WTC11 (cell line): ENCODE measurements around the gene TMC7. TPM values are rescaled to one million over a fixed set of nuclear protein-coding genes. Genes with fewer than 3 reads are reported as not detected.

Experiments used
- ATAC-seq: fragments of 200-7000 bp; cut with Tn5 transposase; 2 replicates; pipeline ENCODE4 v1.10.0; 2021; ENCODE audit warnings: mild to moderate bottlenecking, moderate library complexity
- CTCF ChIA-PET: fragments of 300-600 bp; sonication (Branson Sonifier 250); formaldehyde crosslinking; loops from one replicate; lab custom pipeline; 2021; ENCODE audit warnings: antibody characterized with exemption; lab: Charles Lee
- POLR2A ChIA-PET: fragments of 350-600 bp; sonication (Branson Sonifier 250); formaldehyde crosslinking; loops from one replicate; lab custom pipeline; 2021; ENCODE audit warnings: antibody characterized with exemption; lab: Charles Lee
- DNase-seq: peaks from one replicate; pipeline ENCODE4 v3.0.0; 2021; ENCODE audit warnings: low spot score
- H3K27ac Mint-ChIP-seq: 2 replicates; pipeline ENCODE4 v1.8.0; 2021; ENCODE audit warnings: mixed read lengths
- H3K27me3 Mint-ChIP-seq: 2 replicates; pipeline ENCODE4 v1.8.0; 2021; ENCODE audit warnings: low read depth, mild to moderate bottlenecking, moderate library complexity, mixed read lengths
- H3K36me3 Mint-ChIP-seq: 2 replicates; pipeline ENCODE4 v1.8.0; 2021; ENCODE audit warnings: mixed read lengths
- H3K4me1 Mint-ChIP-seq: 2 replicates; pipeline ENCODE4 v1.8.0; 2022; ENCODE audit warnings: mixed read lengths
- H3K4me3 Mint-ChIP-seq: 2 replicates; pipeline ENCODE4 v1.8.0; 2021; ENCODE audit warnings: mild to moderate bottlenecking, moderate library complexity, mixed read lengths
- H3K9me3 Mint-ChIP-seq: 2 replicates; pipeline ENCODE4 v1.8.0; 2021; ENCODE audit warnings: mixed read lengths
- ATF6 ChIP-seq: sonication (generic); formaldehyde crosslinking; IDR thresholded peaks from 2 replicates; pipeline ENCODE4 v1.8.1; 2023; ENCODE audit warnings: mild to moderate bottlenecking, missing genetic modification reagents
- ERG ChIP-seq: fragments of 250-450 bp; sonication (Bioruptor Pico); IDR thresholded peaks from 2 replicates; pipeline ENCODE4 v1.8.0; 2021; ENCODE audit warnings: mild to moderate bottlenecking
- FOXK1 ChIP-seq: sonication (generic); formaldehyde crosslinking; IDR thresholded peaks from 2 replicates; pipeline ENCODE4 v1.8.0; 2022; ENCODE audit warnings: mild to moderate bottlenecking, moderate library complexity, missing genetic modification reagents
- GTF2I ChIP-seq: fragments of 250-450 bp; sonication (Bioruptor Pico); conservative IDR thresholded peaks from 2 replicates; pipeline ENCODE4 v1.4.0; 2021; ENCODE audit warnings: mild to moderate bottlenecking
- JAZF1 ChIP-seq: fragments of 250-450 bp; sonication (Bioruptor Pico); IDR thresholded peaks from 2 replicates; pipeline ENCODE4 v1.9.0; 2021; ENCODE audit warnings: moderate library complexity, mild to moderate bottlenecking, inconsistent platforms
- KAT7 ChIP-seq: sonication (generic); formaldehyde crosslinking; IDR thresholded peaks from 2 replicates; pipeline ENCODE4 v1.8.1; 2023; ENCODE audit warnings: missing genetic modification reagents, mild to moderate bottlenecking, borderline replicate concordance
- MLX ChIP-seq: sonication (generic); formaldehyde crosslinking; IDR thresholded peaks from 2 replicates; pipeline ENCODE4 v1.8.1; 2023; ENCODE audit warnings: mild to moderate bottlenecking, missing genetic modification reagents, moderate library complexity
- MYBL2 ChIP-seq: sonication (generic); formaldehyde crosslinking; IDR thresholded peaks from 2 replicates; pipeline ENCODE4 v1.8.1; 2023; ENCODE audit warnings: mild to moderate bottlenecking, moderate library complexity, missing genetic modification reagents
- NR1H2 ChIP-seq: sonication (generic); formaldehyde crosslinking; IDR thresholded peaks from 2 replicates; pipeline ENCODE4 v1.9.0; 2021; ENCODE audit warnings: mild to moderate bottlenecking, moderate library complexity, missing genetic modification reagents
- NR3C1 ChIP-seq: sonication (generic); formaldehyde crosslinking; conservative IDR thresholded peaks from 2 replicates; pipeline ENCODE4 v1.8.1; 2023; ENCODE audit warnings: low read depth, mild to moderate bottlenecking, missing genetic modification reagents
- PRDM15 ChIP-seq: sonication (generic); formaldehyde crosslinking; IDR thresholded peaks from 2 replicates; pipeline ENCODE4 v1.8.0; 2022; ENCODE audit warnings: missing genetic modification reagents
- SMAD4 ChIP-seq: sonication (generic); formaldehyde crosslinking; IDR thresholded peaks from 2 replicates; pipeline ENCODE4 v1.8.0; 2022; ENCODE audit warnings: mild to moderate bottlenecking, missing genetic modification reagents
- STAT6 ChIP-seq: sonication (generic); formaldehyde crosslinking; conservative IDR thresholded peaks from 2 replicates; pipeline ENCODE4 v1.8.1; 2023; ENCODE audit warnings: mild to moderate bottlenecking, low read depth, missing genetic modification reagents, moderate library complexity
- TEAD1 ChIP-seq: sonication (generic); formaldehyde crosslinking; IDR thresholded peaks from 2 replicates; pipeline ENCODE4 v1.8.0; 2022; ENCODE audit warnings: mild to moderate bottlenecking, missing genetic modification reagents
- ZBTB43 ChIP-seq: sonication (generic); formaldehyde crosslinking; IDR thresholded peaks from 2 replicates; pipeline ENCODE4 v1.8.1; 2023; ENCODE audit warnings: mild to moderate bottlenecking, missing genetic modification reagents
- ZNF121 ChIP-seq: sonication (generic); formaldehyde crosslinking; IDR thresholded peaks from 2 replicates; pipeline ENCODE4 v1.8.0; 2023; ENCODE audit warnings: missing genetic modification reagents
- ZNF138 ChIP-seq: sonication (generic); formaldehyde crosslinking; conservative IDR thresholded peaks from 2 replicates; pipeline ENCODE4 v1.8.1; 2022; ENCODE audit warnings: mild to moderate bottlenecking, moderate library complexity, missing genetic modification reagents
- ZNF532 ChIP-seq: fragments of 250-450 bp; sonication (Bioruptor Pico); IDR thresholded peaks from 2 replicates; pipeline ENCODE4 v1.9.0; 2021; ENCODE audit warnings: mild to moderate bottlenecking, borderline replicate concordance
- ZNF671 ChIP-seq: fragments of 250-450 bp; sonication (Bioruptor Pico); IDR thresholded peaks from 2 replicates; pipeline ENCODE4 v1.8.0; 2021; ENCODE audit warnings: mild to moderate bottlenecking
- total RNA-seq: library from RNA; stranded (reverse); gene quantifications from 3 replicates; pipeline ENCODE4 v1.2.3, GENCODE V29; 2021

TMC7 gene
- total RNA-seq, 1 experiment from 2014 or later: 2.5 TPM

- TF ChIP-seq GTF2I (CRISPR knock-in tag): no peak
- TF ChIP-seq FOXK1 (CRISPR knock-in tag): no peak
- no peak for TF ChIP-seq ZBTB43 (CRISPR knock-in tag)
- no peak for TF ChIP-seq MYBL2 (CRISPR knock-in tag)
- no peak for TF ChIP-seq ERG
- no peak for TF ChIP-seq SMAD4 (CRISPR knock-in tag)
- no peak for TF ChIP-seq ZNF121 (CRISPR knock-in tag)
- no peak for TF ChIP-seq MLX (CRISPR knock-in tag)
- no peak for TF ChIP-seq STAT6 (CRISPR knock-in tag)
- Mint-ChIP-seq H3K27me3 (no peaks in the 10 kb centered on the region), H3K27ac (no peak overlapping the region), H3K9me3 (no peaks in the 10 kb centered on the region), H3K4me3 (no peak overlapping the region), H3K36me3 (peaks cover 15% of the 10 kb centered on the region), H3K4me1 (no peaks in the 10 kb centered on the region)
- ATAC-seq: no peak
- ChIA-PET CTCF (interaction anchor here (1.0 to 1.4 kb wide), 2 partner anchors 12 to 90 kb away, joined by 4 read pairs; partner anchors contain the start of gene TMC7), POLR2A (no interaction called here)
- no peak for DNase-seq
Measured at GRCh38 chr16:19073863-19074262, 90.1 kb downstream of the TMC7 start.

- Mint-ChIP-seq H3K4me3 (no peak overlapping the region), H3K27me3 (no peaks in the 10 kb centered on the region), H3K27ac (no peak overlapping the region), H3K36me3 (peaks cover 28% of the 10 kb centered on the region), H3K9me3 (peaks cover 8% of the 10 kb centered on the region), H3K4me1 (no peaks in the 10 kb centered on the region)
- ChIA-PET CTCF (interaction anchor here (0.7 kb wide), 1 partner anchor 18 kb away, joined by 3 read pairs; no protein-coding TSS in a partner anchor), POLR2A (interaction anchor here (0.7 kb wide), 1 partner anchor 10 kb away, joined by 3 read pairs; no protein-coding TSS in a partner anchor)
- ATAC-seq: no peak
- DNase-seq: no peak
- no peak for TF ChIP-seq JAZF1 (CRISPR knock-in tag)
- TF ChIP-seq ZNF532: no peak
- TF ChIP-seq NR1H2 (CRISPR knock-in tag): no peak
- TF ChIP-seq ZNF671 (CRISPR knock-in tag): no peak
- no peak for TF ChIP-seq GTF2I (CRISPR knock-in tag)
- TF ChIP-seq ZNF138 (CRISPR knock-in tag): no peak
- TF ChIP-seq KAT7 (CRISPR knock-in tag): no peak
- no peak for TF ChIP-seq ATF6 (CRISPR knock-in tag)
- no peak for TF ChIP-seq NR3C1
- no peak for TF ChIP-seq TEAD1 (CRISPR knock-in tag)
- no peak for TF ChIP-seq PRDM15 (CRISPR knock-in tag)
Measured at GRCh38 chr16:19075511-19075910, 91.8 kb downstream of the TMC7 start.
